HFF-Myc (cell line): Measurements from ENCODE around the gene RAD50.

ENCODE experiments used
- DNase-seq: peaks from one replicate; pipeline ENCODE4 v3.0.0-alpha.2; 2011; ENCODE audit warnings: low read depth; ENCODE audit errors: extremely low read depth
- H3K4me3 ChIP-seq: replicated peaks from 2 replicates; pipeline ENCODE4 v1.5.1; 2011; ENCODE audit warnings: low read depth, mild to moderate bottlenecking, control low read depth, low read length
- TF ChIP-seq, protein P1 (sequence below): IDR thresholded peaks from 2 replicates; pipeline ENCODE4 v1.5.1; 2012; ENCODE audit warnings: mild to moderate bottlenecking, low read depth, low read length, control low read depth; ENCODE audit errors: missing control alignments

RAD50 gene

DNA sequence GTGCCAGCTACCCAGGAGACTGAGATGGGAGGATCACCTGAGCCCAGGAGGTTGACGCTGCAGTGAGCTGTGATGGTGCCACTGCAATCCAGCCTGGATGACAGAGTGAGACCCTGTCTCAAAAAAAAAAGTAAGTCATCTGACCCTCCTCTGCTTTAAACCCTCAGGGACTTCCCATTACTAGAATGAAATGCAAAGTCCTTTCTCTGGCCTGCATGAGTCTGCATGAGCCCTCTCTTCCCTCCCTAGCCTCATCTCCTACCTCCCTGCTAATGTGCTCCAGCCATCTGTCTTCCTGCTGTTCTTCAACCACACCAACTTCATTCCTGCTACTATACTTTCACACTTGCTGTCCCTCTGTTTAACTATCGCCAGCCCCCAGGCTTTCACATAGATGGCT lies 28.8 kb upstream of the RAD50 start:
- TF ChIP-seq, protein P1, sequence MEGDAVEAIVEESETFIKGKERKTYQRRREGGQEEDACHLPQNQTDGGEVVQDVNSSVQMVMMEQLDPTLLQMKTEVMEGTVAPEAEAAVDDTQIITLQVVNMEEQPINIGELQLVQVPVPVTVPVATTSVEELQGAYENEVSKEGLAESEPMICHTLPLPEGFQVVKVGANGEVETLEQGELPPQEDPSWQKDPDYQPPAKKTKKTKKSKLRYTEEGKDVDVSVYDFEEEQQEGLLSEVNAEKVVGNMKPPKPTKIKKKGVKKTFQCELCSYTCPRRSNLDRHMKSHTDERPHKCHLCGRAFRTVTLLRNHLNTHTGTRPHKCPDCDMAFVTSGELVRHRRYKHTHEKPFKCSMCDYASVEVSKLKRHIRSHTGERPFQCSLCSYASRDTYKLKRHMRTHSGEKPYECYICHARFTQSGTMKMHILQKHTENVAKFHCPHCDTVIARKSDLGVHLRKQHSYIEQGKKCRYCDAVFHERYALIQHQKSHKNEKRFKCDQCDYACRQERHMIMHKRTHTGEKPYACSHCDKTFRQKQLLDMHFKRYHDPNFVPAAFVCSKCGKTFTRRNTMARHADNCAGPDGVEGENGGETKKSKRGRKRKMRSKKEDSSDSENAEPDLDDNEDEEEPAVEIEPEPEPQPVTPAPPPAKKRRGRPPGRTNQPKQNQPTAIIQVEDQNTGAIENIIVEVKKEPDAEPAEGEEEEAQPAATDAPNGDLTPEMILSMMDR: no peak
- no peak overlapping the region for H3K4me3 ChIP-seq
- DNase-seq: no peak

DNA sequence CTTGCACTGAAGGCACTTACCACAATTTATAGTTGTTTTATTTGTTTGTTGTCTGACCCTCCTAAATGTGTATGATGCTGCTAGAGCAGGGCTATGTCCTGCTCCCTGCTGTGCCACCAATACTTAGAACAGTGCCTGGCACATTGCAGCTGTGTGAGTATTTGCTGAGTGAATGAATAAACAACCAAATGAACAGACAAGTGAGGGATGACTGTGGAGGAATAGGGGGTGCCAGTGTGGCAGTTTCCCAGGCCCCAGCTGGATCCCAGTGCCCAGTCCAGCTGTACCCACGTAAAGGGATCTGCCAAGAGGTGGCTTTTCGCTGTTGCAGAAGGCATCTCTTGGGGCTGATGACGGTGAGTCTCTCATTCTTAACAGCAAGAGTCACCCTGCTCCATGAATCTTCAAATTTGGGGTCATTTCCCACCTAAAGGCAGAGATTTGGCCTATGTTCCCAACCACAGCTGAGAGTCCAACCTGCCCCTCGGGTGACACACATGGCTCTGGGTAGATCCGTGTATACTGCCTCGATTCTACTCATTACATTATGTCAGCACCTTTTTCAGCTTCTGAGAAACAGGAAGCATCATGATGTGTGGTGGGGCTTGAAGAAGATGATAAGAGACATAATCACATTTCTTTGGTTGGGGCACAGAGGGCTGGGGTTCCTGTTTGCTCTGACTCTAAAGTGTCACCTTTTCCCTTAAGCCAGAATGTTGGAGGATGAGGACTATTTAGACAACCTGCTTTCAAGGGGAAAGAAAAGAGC lies 27.7 kb upstream of the RAD50 start:
- H3K4me3 ChIP-seq: no peak overlapping the region
- DNase-seq: no peak

DNA sequence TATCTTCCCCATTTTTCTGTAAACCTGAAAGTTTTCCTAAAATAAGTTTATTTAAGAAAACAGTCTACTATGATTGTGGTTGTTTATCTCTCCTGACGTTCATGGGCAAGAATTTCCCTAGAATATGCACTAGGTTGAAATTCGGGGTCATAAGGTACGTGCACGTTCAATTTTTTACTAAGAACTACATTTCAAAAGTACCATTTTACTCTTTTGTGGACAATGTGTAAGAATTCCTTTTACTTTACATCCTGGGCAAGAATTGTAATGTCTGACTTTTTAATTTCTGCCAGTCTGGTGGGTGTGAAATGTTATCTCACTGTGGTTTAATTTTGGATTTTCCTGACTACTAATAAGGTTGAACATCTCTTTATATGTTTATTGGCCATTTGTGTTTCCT lies 25.8 kb upstream of the RAD50 start:
- no peak for DNase-seq
- TF ChIP-seq, protein P1: no peak
- no peak overlapping the region for H3K4me3 ChIP-seq

More for the DNA sequence above, 27.7 kb upstream of the RAD50 start:
- TF ChIP-seq, protein P1: no peak

DNA sequence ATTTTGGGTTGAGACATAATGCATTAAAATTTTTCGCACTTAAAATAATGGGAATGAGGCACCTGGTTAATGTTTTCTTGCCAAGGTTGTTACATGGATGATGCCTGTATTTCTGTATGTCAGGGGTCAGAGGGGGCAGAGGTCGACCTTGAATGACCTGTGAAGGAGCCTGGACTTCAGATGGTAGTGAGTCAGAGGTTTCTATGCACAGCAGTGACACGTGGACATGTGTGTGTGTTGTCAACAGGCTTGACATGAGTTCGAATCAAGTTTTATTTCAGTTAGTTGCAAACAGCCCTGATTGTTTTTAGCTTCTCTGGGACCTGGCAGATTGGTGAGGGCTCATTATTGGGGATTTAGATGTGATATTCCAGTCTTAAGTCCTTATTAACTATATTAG lies 17.1 kb upstream of the RAD50 start:
- TF ChIP-seq, protein P1: no peak
- no peak for DNase-seq
- no peak overlapping the region for H3K4me3 ChIP-seq

DNA sequence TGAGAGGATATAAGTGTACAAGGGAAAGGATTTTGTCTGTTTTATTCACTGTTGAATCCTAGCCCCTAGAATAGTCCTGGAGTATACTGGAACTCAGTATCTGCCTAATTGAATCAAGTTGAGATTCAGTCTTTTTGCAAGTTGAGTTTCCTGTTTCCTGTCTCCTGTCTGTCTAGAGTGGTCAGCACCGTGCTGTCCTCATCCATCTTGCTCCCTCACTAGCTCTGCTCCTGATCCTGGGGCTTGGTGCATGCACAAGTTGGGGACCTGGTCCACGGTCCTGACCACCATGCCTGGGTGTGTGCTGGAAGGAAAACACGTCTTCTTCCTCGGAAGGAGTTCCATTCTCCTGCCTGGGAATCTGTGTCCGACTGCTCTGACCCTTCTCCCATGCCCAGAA lies 16.6 kb upstream of the RAD50 start:
- no peak overlapping the region for H3K4me3 ChIP-seq

DNA sequence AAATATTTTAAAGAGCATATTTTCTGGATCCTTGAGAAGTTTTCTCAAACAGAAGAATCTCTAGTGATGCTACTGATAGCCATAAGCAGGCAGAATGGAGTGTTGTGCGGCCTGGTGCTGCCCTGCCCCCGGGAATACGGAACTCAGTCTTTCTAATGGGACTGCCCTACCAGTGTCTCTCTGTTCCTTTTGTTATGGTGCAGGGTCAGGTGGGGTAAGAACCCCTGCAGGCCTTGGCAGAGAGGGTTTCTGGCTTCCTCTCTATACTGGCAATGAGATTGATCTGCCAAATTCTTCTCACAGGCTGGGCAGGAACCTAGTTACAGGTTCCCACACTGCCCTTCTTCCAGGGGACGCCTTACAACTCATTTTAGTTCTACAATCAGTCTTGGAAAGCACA lies 16.0 kb upstream of the RAD50 start:
- H3K4me3 ChIP-seq: no peak overlapping the region
- no peak for DNase-seq
- TF ChIP-seq, protein P1: no peak

More for the DNA sequence above, 16.6 kb upstream of the RAD50 start:
- no peak for DNase-seq
- TF ChIP-seq, protein P1: no peak
